AG10803 (cell line): ENCODE results near the gene FOXL2NB.

Experiments used
- DNase-seq: peaks from one replicate; pipeline ENCODE4 v3.0.0; 2010; ENCODE audit warnings: low read depth
- H3K4me3 ChIP-seq: 2 replicates; pipeline ENCODE4 v1.5.1; 2011; ENCODE audit warnings: mild to moderate bottlenecking, low read length, control low read depth
- TF ChIP-seq, protein P1 (sequence below): conservative IDR thresholded peaks from 2 replicates; pipeline ENCODE4 v1.5.1; 2011; ENCODE audit warnings: mild to moderate bottlenecking, low read length, control low read depth, inconsistent platforms

FOXL2NB gene

DNA sequence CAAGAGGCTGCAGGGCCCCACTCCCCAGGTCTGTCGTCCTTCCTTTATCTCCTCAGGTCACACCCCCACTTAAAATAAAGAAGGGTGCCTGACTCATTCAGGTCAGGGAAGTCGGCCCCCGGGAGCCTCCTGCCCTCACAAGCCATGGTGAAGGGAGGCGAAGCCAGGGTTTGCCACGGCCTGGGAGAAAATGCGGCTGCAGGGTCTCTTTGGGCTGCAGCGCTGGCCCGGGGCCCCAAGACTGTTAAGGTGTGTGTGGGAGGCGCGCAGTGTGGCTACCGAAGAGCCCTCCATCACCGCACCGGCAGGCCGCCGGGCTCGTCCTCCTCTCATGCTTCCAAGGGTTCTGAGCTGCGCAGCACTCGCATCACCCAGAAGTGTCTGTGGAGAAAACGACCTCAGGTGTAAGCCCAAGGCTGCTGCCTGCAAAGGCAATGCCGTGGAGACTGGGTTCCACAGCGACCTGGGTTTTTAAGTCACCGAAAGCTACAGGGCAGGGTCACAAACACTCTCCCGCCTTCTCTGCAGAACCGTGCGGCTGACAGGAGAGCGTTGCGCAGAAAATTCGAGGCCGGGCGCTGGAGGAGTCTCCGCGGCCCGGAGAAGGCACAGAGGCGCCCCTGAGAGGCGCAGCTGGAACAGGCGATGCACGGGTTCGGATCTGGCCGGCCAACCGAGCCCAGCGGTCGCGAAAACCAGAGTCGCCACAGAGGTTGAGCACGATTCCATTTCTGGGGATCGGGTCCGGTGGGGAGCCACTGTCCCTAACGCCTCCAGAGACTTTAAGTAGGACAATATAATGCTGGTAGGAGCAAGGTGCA, 8.8 kb upstream of the FOXL2NB start:
- DNase-seq: no peak
- H3K4me3 ChIP-seq: no peak overlapping the region
- TF ChIP-seq, protein P1, sequence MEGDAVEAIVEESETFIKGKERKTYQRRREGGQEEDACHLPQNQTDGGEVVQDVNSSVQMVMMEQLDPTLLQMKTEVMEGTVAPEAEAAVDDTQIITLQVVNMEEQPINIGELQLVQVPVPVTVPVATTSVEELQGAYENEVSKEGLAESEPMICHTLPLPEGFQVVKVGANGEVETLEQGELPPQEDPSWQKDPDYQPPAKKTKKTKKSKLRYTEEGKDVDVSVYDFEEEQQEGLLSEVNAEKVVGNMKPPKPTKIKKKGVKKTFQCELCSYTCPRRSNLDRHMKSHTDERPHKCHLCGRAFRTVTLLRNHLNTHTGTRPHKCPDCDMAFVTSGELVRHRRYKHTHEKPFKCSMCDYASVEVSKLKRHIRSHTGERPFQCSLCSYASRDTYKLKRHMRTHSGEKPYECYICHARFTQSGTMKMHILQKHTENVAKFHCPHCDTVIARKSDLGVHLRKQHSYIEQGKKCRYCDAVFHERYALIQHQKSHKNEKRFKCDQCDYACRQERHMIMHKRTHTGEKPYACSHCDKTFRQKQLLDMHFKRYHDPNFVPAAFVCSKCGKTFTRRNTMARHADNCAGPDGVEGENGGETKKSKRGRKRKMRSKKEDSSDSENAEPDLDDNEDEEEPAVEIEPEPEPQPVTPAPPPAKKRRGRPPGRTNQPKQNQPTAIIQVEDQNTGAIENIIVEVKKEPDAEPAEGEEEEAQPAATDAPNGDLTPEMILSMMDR: no peak

DNA sequence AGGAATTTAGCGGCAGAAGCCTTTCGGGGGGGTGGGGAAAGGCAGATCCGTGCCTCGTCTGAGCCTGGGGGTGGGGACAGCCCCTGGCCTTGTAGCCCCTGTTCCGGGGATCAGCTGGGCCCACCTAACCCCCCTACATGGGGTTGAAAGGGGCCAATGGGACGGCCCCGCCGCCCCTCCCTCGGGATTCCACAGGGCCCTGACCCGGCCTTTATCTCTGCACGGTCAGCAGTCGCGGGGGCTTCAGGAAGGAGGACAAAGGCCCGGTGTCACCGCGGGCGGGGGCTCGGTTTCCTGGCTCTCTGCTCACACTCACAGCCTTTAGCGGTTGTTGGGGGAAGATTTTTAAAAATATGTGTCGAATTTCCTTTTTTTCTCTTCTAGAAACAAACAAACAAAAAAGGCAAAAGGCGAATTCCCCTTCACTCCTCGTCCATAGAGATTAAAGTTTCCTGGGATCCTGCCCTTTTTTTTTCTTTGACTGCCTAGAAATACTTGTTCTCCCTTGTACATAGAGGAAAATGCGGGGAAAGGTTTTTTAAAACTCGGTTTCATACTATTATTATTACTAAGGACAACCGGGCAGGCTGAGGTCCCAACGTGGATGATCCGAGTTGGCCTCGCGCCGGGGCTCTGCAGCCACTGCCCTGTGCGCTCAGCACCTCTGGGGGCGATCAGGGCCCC, 8.0 kb upstream of the FOXL2NB start:
- no peak for DNase-seq
- TF ChIP-seq, protein P1: no peak
- H3K4me3 ChIP-seq: no peak overlapping the region

DNA sequence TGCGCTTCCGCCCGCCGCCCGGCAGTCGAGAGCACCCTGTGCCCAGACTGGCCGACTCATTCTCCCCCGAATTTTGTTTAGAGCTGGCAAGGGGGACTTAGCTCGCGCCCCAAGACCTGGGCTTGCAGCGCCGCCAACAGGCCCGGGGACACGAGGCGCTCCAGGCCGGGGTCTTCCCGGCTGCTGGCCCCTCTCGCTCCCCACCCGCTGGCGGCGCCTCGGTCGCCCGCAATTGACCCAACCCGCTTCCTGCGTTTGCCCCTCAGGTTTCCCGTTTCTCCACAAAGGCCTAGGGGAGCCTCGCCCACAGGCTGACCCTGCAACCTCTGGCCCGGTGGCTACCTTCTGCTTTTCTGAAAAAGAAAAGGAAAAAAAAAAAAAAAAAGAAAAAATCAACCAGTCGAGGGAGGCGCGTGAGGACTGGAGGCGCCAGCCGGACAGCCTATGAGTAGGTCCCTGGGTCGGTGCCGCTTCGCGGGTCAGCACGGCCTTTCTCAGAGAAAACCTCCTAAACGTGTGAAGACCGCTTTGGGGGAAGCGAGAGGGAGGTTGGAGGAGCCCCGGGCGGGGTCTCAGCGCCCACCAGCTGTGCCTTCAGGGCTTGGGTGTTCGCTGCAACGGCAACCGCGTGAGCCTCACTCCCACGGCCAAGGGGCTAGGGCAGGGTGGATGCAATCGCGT, 7.3 kb upstream of the FOXL2NB start:
- no peak overlapping the region for H3K4me3 ChIP-seq
- TF ChIP-seq, protein P1: no peak
- no peak for DNase-seq

DNA sequence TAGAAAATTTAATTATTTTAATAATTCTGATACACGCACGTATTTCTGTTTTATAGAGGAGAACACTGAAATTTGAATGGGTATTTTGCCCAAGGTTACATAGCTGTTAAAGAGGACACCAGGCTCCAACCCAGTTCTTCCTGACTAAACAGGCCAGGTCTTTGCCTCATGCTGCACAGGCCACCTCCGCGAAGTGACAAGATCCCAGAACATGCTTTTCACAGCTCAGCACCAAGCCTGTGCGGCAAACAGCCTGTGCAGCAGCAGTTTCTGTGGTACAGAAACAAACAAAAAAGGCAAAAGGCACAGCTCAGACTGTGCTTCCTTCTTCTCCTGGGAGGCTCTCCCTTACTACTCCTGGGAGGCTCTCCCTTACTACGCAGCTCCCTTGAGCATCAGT, 6.6 kb upstream of the FOXL2NB start:
- DNase-seq: no peak
- TF ChIP-seq, protein P1: no peak
- H3K4me3 ChIP-seq: no peak overlapping the region

DNA sequence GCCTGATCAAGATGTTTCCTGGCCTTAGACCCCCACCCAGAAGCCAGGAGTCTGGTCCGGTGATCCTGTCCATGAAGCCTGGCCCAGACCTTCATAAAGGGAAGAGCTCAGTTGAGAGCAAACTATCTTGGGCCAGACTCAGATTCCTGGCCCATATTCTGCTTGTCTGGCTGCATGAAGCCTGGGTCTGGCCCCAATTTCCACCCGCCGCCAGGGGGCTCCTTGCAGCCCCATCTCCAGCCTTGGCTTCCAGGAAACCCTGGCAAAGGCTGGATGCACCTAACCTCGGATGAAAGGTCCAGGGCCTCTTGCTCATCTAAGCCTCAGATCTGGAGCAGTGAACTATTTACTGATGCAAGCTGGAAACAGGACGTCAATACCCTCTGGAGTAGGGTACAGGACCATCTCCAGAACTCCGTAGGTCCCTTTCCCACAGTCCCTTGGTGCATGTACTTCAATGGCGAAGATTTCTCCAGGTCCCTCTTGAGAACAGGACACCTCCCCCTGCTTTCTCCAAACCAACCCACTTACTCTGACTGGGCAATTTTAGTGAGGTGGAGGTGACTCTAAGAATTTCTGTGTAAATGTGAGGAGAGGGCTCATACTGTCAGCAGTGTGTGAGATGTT, 5.6 kb upstream of the FOXL2NB start:
- DNase-seq: peak; percentile 48

DNA sequence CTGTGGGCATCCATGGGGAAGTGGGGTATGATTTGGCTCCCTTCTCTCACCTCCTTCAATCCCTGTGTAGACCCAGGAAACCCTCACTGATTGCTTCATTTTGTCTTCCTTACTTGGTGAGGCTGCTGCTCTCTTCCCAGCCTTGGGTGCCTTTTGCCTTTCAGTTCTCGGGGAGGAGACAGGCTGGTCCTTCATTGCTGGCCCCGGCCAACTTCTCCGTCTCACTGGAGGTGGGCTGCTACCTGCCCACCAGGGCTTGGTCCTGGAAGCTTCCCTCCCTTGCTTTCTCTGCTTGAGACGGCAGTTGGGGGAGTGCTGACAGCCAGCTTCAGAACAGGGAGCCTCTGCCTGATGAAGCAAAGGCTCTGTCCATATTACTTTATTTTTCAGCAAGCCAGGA, 4.7 kb upstream of the FOXL2NB start:
- no peak for DNase-seq
- no peak overlapping the region for H3K4me3 ChIP-seq
- TF ChIP-seq, protein P1: no peak

More for the DNA sequence above, 5.6 kb upstream of the FOXL2NB start:
- no peak overlapping the region for H3K4me3 ChIP-seq
- TF ChIP-seq, protein P1: peak; percentile 56
